DMS153 (cell line): ENCODE measurements around the gene PLPP7.

Source experiments
- DNase-seq: peaks from one replicate; lab custom pipeline; 2025; lab: John Stamatoyannopoulos, UW

The PLPP7 gene

DNA sequence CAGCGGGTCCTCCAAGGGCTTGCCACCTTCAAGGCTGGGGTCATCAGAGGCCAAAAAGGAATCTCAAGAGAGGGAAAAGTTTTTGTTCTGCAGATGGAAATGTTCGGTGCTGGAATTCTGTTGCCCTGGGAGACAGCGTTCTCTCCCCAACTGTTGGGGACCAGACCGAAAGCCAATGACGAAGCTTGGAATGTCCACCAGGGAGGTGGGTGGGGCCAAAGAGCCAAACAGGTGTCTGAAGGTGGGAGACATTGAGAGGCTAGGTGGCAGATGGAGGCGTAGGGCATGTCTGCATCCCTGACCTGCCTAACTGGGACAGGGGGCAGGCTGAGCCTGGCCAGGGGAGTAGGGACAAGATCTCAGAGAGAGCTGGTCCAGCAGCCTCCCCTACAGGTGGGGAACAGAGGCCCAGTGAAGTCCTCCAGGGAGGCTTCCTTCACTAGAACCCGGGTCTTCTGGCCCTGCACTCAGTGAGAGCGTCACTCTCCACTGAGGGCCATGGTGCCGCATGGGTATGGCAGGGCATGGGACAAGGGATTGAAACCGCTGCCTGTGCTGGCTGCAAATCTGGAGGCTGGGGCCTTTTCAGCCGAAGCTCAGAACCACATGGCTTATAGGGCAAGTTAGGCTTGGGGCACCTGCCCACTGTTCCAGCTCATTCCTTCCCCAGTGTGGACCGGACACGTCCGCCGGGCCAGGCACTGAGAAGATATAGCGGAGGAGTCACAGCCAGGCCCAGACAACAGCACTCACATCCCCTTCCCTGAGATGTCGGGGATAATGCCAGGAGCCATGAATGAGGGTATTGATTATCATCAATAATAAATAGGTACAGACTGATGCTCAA lies 8.2 kb upstream of the PLPP7 start:
- DNase-seq, result no peak

GRCh38 chr9:131282175-131282574 lies 7.3 kb upstream of the PLPP7 start:
- DNase-seq, result no peak

DNA sequence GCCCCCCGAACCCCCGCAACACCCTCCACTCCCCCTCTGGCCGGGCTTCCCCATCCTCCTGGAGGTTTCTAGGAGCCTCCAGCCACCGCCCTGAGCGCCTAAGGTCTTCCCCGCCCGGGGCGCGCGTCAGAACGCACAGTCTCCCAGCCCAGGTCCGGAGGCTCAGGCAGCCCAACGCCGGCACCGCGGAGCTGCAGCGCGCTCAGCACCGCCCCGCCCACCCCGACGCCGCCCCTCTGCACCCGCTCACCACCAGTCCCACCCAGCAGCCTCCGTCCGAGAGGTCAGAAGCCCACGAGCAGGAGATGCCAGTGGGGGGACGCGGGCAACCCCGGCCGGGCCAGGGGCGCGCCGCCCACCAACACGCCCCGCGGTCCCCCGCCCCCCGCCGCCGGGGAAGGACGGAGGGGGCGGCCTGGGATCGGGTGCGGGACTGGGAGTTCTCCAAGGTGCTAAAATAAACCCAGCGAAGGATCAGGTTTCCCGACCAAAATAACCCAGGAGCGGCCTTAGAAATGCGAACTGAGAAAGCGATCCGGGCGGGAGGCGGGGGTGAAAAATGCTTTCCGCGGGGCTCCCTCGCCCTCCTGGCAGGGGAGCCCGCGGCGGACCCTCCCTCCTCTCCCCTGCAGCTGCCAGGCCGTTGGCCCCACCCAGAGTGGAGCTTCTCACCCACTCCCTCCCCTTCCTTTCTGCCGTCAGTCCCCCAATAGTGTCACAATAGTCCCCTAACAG lies 6.7 kb upstream of the PLPP7 start:
- DNase-seq, result no peak

DNA sequence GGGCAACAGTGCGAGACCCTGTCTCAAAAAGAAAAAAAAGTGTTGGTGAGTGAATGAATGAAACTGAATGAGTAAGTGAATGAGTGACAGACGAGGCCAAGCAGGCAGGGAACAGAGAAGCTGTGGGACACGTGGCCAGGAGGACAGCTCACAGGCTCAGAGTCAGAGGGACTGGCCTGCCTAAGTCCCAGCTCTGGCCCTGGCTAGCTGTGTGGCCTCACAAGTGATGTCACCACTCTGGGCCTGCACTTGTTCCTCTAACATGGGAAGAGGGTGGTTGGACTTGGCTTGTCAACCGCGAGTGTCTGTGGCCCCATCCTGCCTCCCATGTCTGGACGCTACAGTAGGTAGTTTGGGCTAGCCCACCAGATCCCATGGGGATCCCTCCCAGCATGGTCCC lies 4.7 kb upstream of the PLPP7 start:
- DNase-seq, result no peak

DNA sequence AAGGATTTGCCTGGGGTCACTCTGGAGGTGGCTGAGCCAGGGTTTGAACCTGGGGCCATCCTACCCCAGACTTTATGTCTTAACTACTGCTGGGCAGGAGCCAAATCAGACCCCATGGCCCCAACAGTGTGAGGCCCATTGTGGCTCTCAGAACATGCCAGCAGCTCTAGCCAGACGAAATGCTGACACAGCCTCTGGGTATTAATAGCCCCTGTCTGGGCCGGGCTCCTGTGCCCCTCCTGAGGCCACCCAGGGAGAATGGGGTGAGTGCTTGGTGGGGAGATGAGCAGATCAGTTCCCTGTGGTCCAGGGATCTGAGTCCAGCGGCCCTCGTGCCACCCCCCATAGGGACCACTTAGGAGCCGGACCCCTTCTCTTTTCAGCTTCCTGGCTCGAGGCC lies 2.2 kb upstream of the PLPP7 start:
- no peak for DNase-seq

DNA sequence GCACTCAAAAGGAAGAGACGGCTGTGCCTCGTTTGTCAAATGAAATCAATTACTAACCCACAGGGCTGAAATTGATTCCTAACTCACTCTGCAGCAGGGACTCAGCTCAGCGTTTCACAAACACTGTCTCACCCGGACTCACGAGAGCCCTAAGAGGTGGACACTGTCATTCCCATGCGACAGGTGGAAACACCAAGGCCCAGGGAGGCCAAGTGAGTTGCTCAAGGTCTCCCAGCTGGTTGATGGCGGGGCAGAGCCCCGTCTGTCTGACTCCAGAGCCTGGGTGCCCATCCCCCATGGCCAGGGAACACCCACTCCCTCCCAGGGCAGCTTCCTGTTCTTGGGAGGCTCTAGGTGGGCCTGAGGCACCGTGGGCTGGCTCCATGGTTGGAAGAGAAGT lies 1.3 kb upstream of the PLPP7 start:
- DNase-seq, result no peak

- no peak for DNase-seq
Measured at GRCh38 chr9:131290036-131290766, 678 bp downstream of the PLPP7 start.

DNA sequence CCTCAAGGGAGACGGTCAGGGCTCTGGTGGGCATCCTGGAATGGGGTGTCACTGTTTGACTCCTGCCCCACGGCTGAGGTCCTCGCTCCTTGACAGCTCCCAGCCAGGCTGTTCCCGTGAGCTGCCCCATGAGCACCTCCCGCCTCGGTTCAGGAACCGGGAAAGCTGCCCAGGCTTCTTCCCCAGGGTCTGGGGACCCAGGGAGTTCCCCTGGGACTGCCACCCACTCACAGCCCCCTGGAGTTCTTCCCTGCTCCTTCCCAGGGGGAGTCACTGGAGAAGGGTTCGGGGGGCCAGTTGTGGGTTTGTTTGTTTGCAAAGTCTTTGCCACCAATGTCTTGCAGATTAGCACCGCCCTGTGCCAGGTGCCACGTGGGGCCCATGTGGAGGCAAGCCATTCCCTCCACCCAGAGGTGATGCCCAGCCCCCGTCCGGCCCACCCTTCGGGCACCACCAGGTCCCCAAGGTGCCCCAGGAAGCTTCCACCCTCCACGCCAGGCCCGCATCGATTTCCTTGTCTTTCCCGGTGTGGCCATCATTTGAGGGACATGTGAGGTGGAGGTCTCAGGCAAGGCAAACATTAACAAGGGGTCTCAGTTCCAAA lies 1.3 kb downstream of the PLPP7 start:
- no peak for DNase-seq

GRCh38 chr9:131291795-131292315 lies 2.3 kb downstream of the PLPP7 start:
- no peak for DNase-seq

GRCh38 chr9:131292937-131293336 lies 3.4 kb downstream of the PLPP7 start:
- no peak for DNase-seq

GRCh38 chr9:131296460-131296859 lies 6.9 kb downstream of the PLPP7 start:
- DNase-seq, result no peak

DNA sequence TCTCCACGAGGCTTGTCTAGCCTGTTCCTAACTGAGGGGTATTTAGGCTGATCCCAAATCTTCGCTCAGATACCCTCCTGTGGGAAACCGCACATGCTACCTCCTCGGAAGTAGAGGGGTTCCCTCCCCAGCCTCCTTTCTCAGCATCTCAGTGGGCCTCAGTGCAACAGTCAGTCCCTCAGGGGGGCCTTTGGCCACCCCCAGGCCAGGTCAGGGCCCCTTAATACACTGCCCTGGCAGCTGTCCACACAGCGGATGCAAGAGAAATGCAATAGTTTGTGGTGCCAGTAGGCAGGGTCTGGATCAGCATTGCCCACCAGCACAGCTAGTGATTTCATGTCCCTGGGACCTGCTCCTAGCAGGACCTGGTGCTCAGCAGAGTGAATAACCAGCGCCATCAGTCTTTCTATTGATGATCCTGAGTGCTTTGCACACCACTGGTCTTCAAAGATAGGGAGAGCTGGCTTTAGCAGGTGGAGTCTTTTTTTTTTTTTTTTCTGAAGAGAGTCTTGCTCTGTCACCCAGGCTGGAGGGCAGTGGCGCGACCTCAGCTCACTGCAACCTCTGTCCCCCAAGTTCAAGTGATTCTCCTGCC lies 7.5 kb downstream of the PLPP7 start:
- DNase-seq, result no peak

GRCh38 chr9:131297903-131298302 lies 8.4 kb downstream of the PLPP7 start:
- no peak for DNase-seq

GRCh38 chr9:131298341-131298740 lies 8.8 kb downstream of the PLPP7 start:
- no peak for DNase-seq

DNA sequence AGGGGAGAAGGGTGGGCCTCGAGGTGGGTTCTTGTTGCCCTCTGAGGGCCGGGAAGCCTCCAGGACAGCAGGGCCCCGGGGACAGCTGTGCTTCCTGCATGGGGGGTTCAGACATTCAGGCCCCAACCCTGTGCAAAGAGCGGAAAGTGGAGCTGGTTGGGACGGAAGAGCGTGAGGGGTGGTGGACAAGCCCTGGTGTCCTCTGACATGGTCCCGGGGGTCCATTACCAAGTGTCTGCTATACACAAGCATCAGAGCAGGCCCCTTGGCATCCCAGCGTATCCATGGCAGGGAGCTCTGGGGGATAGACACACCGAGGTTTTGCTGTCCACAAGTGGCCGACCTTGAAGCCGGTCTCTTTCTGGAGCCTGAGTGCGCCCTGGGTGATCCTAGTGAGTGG lies 9.3 kb downstream of the PLPP7 start:
- DNase-seq, result no peak

DNA sequence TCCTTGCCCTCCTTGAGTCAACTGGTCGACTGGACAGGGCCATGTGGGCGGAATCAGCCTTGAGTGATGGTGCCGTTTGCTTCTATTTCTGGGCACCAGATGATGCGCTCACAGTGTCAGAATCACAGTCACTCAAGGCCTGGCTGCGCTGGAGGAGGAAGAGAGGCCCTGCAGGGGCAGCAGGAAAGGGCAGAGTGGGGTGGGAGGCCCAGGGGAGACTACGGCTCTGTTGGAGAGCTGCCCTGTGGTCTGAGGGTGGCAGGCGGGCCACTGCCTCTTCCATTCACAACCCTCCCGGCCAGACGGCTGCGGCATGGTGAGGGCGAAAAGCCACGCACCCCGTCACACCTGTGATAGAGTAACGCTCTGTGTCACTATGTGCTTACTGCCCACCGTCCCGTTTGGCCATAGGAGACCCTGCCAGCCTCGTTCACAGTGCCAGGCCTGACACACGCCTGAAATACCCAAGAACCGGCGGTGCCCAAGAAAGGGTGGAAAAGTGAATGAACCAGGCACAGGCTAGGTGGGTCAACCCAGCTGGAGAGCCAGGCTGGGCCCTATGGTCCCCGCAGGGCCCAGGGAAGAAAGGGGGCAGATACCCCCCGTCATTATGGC lies 9.9 kb downstream of the PLPP7 start:
- no peak for DNase-seq

DNA sequence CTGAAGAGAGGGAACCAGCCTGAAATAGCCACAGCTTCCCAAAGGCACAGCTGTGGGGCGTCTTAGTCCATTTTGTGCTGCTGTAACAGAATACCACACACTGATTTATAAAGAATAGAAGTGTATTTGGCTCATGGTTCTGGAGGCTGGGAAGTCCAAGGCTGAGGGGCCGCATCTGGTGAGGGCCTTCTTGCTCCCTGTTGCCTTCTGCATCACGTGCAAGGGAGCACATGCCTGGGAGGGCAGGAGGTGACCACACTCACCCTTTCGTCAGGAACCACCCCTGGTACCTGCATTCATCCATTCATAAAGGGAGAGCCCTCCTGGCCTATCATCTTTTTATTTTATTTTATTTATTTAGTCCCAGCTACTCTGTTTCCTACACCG lies 10.4 kb downstream of the PLPP7 start:
- no peak for DNase-seq

- no peak for DNase-seq
Measured at GRCh38 chr9:131300444-131300843, 10.9 kb downstream of the PLPP7 start.

GRCh38 chr9:131302244-131303075 lies 12.9 kb downstream of the PLPP7 start:
- DNase-seq, result no peak
